HepG2 (cell line): ENCODE results near the gene SFPQ. TPM values are rescaled to one million over a fixed set of nuclear protein-coding genes. Genes with fewer than 3 reads are reported as not detected.
A peak's percentile ranks its signal among the peaks of the same experiment; 100 is the strongest.

Source experiments
- ARID2 ChIP-seq: sonication (generic); formaldehyde crosslinking; IDR thresholded peaks from 2 replicates; pipeline ENCODE4 v1.8.1; 2022; ENCODE audit warnings: mild to moderate bottlenecking, missing genetic modification reagents, borderline replicate concordance
- FOXK2 ChIP-seq: fragments of 450-650 bp; IDR thresholded peaks from 2 replicates; pipeline ENCODE4 v1.6.1; 2016
- GPN1 ChIP-seq: sonication (generic); formaldehyde crosslinking; IDR thresholded peaks from 2 replicates; pipeline ENCODE4 v1.5.1; 2020; ENCODE audit warnings: missing genetic modification reagents, borderline replicate concordance
- HMG20B ChIP-seq: conservative IDR thresholded peaks from 2 replicates; pipeline ENCODE4 v1.6.1; 2016; ENCODE audit warnings: missing genetic modification reagents, missing compliant biosample characterization
- HNRNPL ChIP-seq: fragments of 200-400 bp; formaldehyde crosslinking; IDR thresholded peaks from 2 replicates; pipeline ENCODE4 v1.6.1; 2017; ENCODE audit warnings: mild to moderate bottlenecking, low read depth, low read length
- HNRNPLL ChIP-seq: fragments of 200-400 bp; formaldehyde crosslinking; IDR thresholded peaks from 2 replicates; pipeline ENCODE4 v1.6.1; 2017; ENCODE audit warnings: mild to moderate bottlenecking, low read depth, low read length; ENCODE audit not compliant: poor library complexity, severe bottlenecking
- ISL2 ChIP-seq: sonication (generic); formaldehyde crosslinking; IDR thresholded peaks from 2 replicates; pipeline ENCODE4 v1.5.0; 2020; ENCODE audit warnings: missing genetic modification reagents
- JUN ChIP-seq: sonication (generic); formaldehyde crosslinking; IDR thresholded peaks from 2 replicates; pipeline ENCODE4 v1.4.0; 2020; ENCODE audit warnings: mild to moderate bottlenecking, missing genetic modification reagents
- KLF9 ChIP-seq: IDR thresholded peaks from 2 replicates; pipeline ENCODE4 v1.6.1; 2016; ENCODE audit warnings: low read depth
- LCORL ChIP-seq, 2 experiments: fragments of 450-650 bp in 1 of 2; sonication (generic) in 1 of 2; formaldehyde crosslinking in 1 of 2; IDR thresholded peaks; 2 replicates each; pipeline versions ENCODE4 v1.5.0 to v1.6.1; 2017 to 2020; ENCODE audit warnings: antibody characterized with exemption in 1 of 2, missing genetic modification reagents in 1 of 2
- NFE2L2 ChIP-seq: fragments of 150-350 bp; IDR thresholded peaks from 2 replicates; pipeline ENCODE4 v1.6.1; 2014; ENCODE audit warnings: low read length
- NFKB2 ChIP-seq: sonication (generic); formaldehyde crosslinking; IDR thresholded peaks from 2 replicates; pipeline ENCODE4 v1.4.0; 2020; ENCODE audit warnings: missing genetic modification reagents, borderline replicate concordance
- PHB2 ChIP-seq: fragments of 450-650 bp; IDR thresholded peaks from 2 replicates; pipeline ENCODE4 v1.6.1; 2018; ENCODE audit not compliant: partially characterized antibody
- ZBTB21 ChIP-seq: sonication (generic); formaldehyde crosslinking; IDR thresholded peaks from 2 replicates; pipeline ENCODE4 v1.4.0; 2020; ENCODE audit warnings: missing genetic modification reagents
- ZNF207 ChIP-seq: fragments of 450-650 bp; IDR thresholded peaks from 2 replicates; pipeline ENCODE4 v1.6.1; 2016; ENCODE audit warnings: antibody characterized with exemption, borderline replicate concordance
- ZNF230 ChIP-seq: sonication (generic); formaldehyde crosslinking; IDR thresholded peaks from 2 replicates; pipeline ENCODE4 v1.4.0; 2020; ENCODE audit warnings: mild to moderate bottlenecking, missing genetic modification reagents
- ZNF331 ChIP-seq: sonication (generic); formaldehyde crosslinking; IDR thresholded peaks from 2 replicates; pipeline ENCODE4 v1.4.0; 2020; ENCODE audit warnings: missing genetic modification reagents
- ZNF367 ChIP-seq: sonication (generic); formaldehyde crosslinking; IDR thresholded peaks from 2 replicates; pipeline ENCODE4 v1.4.0; 2020; ENCODE audit warnings: missing genetic modification reagents, borderline replicate concordance
- ZNF431 ChIP-seq: sonication (generic); formaldehyde crosslinking; IDR thresholded peaks from 2 replicates; pipeline ENCODE4 v1.9.0; 2022; ENCODE audit warnings: missing genetic modification reagents, low read depth, mild to moderate bottlenecking, borderline replicate concordance
- ZNF44 ChIP-seq: sonication (generic); formaldehyde crosslinking; IDR thresholded peaks from 2 replicates; pipeline ENCODE4 v1.5.1; 2020; ENCODE audit warnings: mild to moderate bottlenecking, missing genetic modification reagents
- ZNF460 ChIP-seq: sonication (generic); formaldehyde crosslinking; IDR thresholded peaks from 2 replicates; pipeline ENCODE4 v1.5.1; 2020; ENCODE audit warnings: missing genetic modification reagents, mild to moderate bottlenecking, borderline replicate concordance
- ZNF7 ChIP-seq: IDR thresholded peaks from 2 replicates; pipeline ENCODE4 v1.6.1; 2016; ENCODE audit warnings: missing biosample characterization, missing genetic modification reagents
- ZNF746 ChIP-seq: sonication (generic); formaldehyde crosslinking; IDR thresholded peaks from 2 replicates; pipeline ENCODE4 v1.8.0; 2022; ENCODE audit warnings: mild to moderate bottlenecking, missing genetic modification reagents
- polyA plus RNA-seq, 8 experiments: library from polyadenylated mRNA; depleted of rRNA in 3 of 8; stranded (reverse) in 7 of 8; unstranded in 1 of 8; fragments of >200 nt; fragmentation: Illumina TruSeq in 4 of 8; extraction: Trizol in 4 of 8; gene quantifications; 2 replicates each; pipeline versions ENCODE4 v1.2.1 to v1.2.3, GENCODE V29; 2011 to 2016; ENCODE audit warnings: low read depth in 4 of 8, missing spikeins in 1 of 8, mixed read lengths in 1 of 8; ENCODE audit not compliant: insufficient read depth in 1 of 8
- total RNA-seq, 5 experiments: library from RNA; depleted of rRNA; stranded (reverse); fragments of >200 nt; fragmentation: Illumina TruSeq; extraction: Trizol; gene quantifications; 2 replicates each; pipeline ENCODE4 v1.2.3, GENCODE V29; 2016; ENCODE audit warnings: low read depth in 1 of 5
- TF ChIP-seq, protein P1 (sequence below): fragments of 450-650 bp; IDR thresholded peaks from 2 replicates; pipeline ENCODE4 v1.6.1; 2016
- TF ChIP-seq, protein P2 (sequence below): sonication (generic); formaldehyde crosslinking; IDR thresholded peaks from 2 replicates; pipeline ENCODE4 v1.8.0; 2022; ENCODE audit warnings: mild to moderate bottlenecking, missing genetic modification reagents, borderline replicate concordance
- TF ChIP-seq, protein P3 (sequence below): sonication (generic); formaldehyde crosslinking; IDR thresholded peaks from 2 replicates; pipeline ENCODE4 v1.5.0; 2020; ENCODE audit warnings: mild to moderate bottlenecking, missing genetic modification reagents

Gene SFPQ
- total and polyA plus RNA-seq, 2 of the 13 experiments (the other 11 are each of a cell fraction or from before 2014, with no cell fraction given) = 101 to 292 TPM

DNA sequence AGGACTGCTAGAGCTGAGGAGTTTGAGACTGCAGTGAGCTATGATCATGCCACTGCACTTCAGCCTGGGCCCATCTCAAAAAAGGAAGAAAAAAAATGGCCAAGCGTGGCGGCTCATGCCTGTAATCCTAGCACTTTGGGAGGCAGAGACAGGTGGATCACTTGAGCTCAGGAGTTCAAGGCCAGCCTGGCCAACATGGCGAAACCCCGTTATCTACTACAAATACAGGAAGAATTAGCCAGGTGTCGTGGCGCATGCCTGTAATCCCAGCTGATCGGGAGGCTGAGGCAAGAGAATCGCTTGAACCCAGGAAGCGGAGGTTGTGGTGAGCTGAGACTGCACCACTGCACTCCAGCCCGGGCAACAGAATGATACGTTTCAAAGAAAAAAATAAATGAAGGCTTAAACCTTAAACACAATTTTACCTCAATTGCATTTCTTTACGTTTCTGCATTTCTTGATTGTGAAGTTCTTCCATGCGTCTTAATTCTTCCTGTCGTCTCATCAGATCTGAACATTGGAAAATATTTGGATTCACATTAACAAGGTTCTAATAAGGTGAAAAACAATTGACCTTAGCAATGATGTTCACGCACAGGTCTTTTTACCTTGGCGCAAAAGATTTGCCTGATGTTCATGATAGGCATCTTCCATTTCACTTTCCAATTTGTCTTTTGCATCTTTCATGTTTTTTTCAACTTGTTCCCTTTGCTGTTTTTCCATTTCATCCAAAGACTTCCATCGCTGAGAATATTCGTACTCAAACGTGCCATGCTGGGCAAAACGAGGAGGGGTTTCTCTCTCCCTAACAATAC is 4.2 kb downstream of the SFPQ start (continued):
- TF ChIP-seq, protein P1, sequence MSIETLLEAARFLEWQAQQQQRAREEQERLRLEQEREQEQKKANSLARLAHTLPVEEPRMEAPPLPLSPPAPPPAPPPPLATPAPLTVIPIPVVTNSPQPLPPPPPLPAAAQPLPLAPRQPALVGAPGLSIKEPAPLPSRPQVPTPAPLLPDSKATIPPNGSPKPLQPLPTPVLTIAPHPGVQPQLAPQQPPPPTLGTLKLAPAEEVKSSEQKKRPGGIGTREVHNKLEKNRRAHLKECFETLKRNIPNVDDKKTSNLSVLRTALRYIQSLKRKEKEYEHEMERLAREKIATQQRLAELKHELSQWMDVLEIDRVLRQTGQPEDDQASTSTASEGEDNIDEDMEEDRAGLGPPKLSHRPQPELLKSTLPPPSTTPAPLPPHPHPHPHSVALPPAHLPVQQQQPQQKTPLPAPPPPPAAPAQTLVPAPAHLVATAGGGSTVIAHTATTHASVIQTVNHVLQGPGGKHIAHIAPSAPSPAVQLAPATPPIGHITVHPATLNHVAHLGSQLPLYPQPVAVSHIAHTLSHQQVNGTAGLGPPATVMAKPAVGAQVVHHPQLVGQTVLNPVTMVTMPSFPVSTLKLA = no peak
- no peak for TF ChIP-seq LCORL (IDR thresholded peaks at IDR 0.05)
- no peak for TF ChIP-seq LCORL (CRISPR knock-in tag; IDR thresholded peaks at IDR 0.05)
- TF ChIP-seq, protein P2, sequence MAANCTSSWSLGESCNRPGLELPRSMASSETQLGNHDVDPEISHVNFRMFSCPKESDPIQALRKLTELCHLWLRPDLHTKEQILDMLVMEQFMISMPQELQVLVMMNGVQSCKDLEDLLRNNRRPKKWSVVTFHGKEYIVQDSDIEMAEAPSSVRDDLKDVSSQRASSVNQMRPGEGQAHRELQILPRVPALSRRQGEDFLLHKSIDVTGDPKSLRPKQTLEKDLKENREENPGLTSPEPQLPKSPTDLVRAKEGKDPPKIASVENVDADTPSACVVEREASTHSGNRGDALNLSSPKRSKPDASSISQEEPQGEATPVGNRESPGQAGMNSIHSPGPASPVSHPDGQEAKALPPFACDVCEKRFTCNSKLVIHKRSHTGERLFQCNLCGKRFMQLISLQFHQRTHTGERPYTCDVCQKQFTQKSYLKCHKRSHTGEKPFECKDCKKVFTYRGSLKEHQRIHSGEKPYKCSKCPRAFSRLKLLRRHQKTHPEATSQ (CRISPR knock-in tag) = no peak
- no peak for TF ChIP-seq ISL2 (CRISPR knock-in tag)
- TF ChIP-seq, protein P3, sequence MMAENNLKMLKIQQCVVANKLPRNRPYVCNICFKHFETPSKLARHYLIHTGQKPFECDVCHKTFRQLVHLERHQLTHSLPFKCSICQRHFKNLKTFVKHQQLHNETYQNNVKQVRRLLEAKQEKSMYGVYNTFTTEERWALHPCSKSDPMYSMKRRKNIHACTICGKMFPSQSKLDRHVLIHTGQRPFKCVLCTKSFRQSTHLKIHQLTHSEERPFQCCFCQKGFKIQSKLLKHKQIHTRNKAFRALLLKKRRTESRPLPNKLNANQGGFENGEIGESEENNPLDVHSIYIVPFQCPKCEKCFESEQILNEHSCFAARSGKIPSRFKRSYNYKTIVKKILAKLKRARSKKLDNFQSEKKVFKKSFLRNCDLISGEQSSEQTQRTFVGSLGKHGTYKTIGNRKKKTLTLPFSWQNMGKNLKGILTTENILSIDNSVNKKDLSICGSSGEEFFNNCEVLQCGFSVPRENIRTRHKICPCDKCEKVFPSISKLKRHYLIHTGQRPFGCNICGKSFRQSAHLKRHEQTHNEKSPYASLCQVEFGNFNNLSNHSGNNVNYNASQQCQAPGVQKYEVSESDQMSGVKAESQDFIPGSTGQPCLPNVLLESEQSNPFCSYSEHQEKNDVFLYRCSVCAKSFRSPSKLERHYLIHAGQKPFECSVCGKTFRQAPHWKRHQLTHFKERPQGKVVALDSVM (CRISPR knock-in tag) = peak; percentile 79
- TF ChIP-seq ZNF207 = no peak
- no peak for TF ChIP-seq GPN1 (CRISPR knock-in tag)
- no peak for TF ChIP-seq ZNF7 (CRISPR knock-in tag)
- no peak; the same call in 1 of the 2 replicates for TF ChIP-seq ZNF460 (CRISPR knock-in tag)
- TF ChIP-seq NFKB2 (CRISPR knock-in tag) = 0 out of 2 replicates have a peak, but pooled peaks have one; percentile 36
- no peak for TF ChIP-seq HNRNPLL
- no peak for TF ChIP-seq FOXK2
- no peak for TF ChIP-seq ZNF367 (CRISPR knock-in tag)
- no peak for TF ChIP-seq PHB2
- TF ChIP-seq NFE2L2 = no peak
- TF ChIP-seq ZNF431 (CRISPR knock-in tag) = no peak
- no peak for TF ChIP-seq HNRNPL
- no peak for TF ChIP-seq ZNF230 (CRISPR knock-in tag)
- TF ChIP-seq ZNF44 (CRISPR knock-in tag) = no peak
- TF ChIP-seq ZNF746 (CRISPR knock-in tag) = no peak
- TF ChIP-seq KLF9 (CRISPR knock-in tag) = no peak
- TF ChIP-seq ARID2 (CRISPR knock-in tag) = no peak
- no peak for TF ChIP-seq HMG20B (CRISPR knock-in tag)
- TF ChIP-seq ZBTB21 = no peak
- TF ChIP-seq JUN (CRISPR knock-in tag) = no peak
- no peak for TF ChIP-seq ZNF331 (CRISPR knock-in tag)
